GM18909 (cell line): Measurements from ENCODE around the gene MTFR1L.

Experiments used
- ATAC-seq: cut with Tn5 transposase; IDR thresholded peaks from one replicate; pipeline ENCODE4 v1.9.1; 2021; ENCODE audit warnings: mild to moderate bottlenecking; ENCODE audit not compliant: unreplicated experiment, poor library complexity

Gene MTFR1L

GRCh38 chr1:25787760-25788166 is 32.0 kb upstream of the MTFR1L start:
- ATAC-seq, result no peak

- no peak for ATAC-seq
Measured at GRCh38 chr1:25790472-25790871, 29.3 kb upstream of the MTFR1L start.

DNA sequence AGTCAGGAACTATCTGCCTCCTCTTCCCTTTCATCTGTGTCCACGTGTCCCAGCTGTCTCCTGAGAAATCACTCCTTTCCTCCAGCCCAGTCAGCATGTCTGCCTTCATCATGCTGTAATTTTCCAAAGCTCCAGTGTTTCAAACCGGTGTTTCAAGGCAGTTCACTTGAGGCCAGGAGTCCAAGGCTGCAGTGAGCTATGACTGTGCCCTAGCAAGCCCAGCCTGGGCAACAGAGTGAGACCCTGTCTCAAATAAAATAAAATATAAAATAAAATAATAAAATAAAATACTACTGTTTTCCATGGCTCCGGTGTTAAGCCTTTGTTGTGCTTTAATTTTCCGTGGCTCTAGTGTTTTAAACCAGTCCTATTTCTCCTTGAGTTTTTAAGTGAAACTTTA is 27.6 kb upstream of the MTFR1L start:
- no peak for ATAC-seq

- no peak for ATAC-seq
Measured at GRCh38 chr1:25793585-25794170, 26.1 kb upstream of the MTFR1L start.

GRCh38 chr1:25794325-25794724 is 25.4 kb upstream of the MTFR1L start:
- no peak for ATAC-seq

GRCh38 chr1:25795211-25795610 is 24.5 kb upstream of the MTFR1L start:
- ATAC-seq, result no peak

- ATAC-seq, result no peak
Measured at GRCh38 chr1:25795946-25796810, 23.6 kb upstream of the MTFR1L start.

- ATAC-seq, result no peak
Measured at GRCh38 chr1:25796811-25797458, 22.8 kb upstream of the MTFR1L start.

- no peak for ATAC-seq
Measured at GRCh38 chr1:25797939-25798338, 21.8 kb upstream of the MTFR1L start.

GRCh38 chr1:25798666-25799351 is 20.9 kb upstream of the MTFR1L start:
- ATAC-seq, result no peak

DNA sequence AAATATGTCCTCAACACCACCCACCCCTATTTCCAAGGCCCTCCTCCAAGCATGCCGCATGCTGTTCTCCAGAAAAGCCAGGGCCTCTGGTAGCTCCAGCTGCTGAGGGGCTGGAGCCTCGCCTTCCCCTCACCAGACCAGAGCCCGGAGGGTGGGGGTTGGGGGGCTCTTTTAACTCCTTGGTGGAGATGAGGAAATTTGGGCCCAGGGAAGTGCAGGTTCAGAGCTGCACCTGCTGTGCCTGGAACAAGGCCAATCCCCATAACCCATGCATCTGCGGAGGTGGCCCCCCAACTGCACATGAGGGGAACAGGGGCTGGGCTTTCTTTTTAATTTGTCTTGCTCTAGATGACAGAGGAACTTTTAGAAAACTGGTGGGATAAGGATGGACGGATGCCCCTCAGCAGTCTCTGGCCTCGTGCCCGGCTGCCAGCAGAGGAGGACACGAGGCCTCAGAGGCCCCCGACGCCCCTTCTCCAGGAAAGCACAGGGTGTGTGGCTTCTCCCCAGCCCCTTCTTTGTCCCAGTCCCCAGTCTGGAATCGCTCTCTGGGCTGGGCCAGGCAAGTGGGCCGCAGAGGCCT is 20.3 kb upstream of the MTFR1L start:
- no peak for ATAC-seq

DNA sequence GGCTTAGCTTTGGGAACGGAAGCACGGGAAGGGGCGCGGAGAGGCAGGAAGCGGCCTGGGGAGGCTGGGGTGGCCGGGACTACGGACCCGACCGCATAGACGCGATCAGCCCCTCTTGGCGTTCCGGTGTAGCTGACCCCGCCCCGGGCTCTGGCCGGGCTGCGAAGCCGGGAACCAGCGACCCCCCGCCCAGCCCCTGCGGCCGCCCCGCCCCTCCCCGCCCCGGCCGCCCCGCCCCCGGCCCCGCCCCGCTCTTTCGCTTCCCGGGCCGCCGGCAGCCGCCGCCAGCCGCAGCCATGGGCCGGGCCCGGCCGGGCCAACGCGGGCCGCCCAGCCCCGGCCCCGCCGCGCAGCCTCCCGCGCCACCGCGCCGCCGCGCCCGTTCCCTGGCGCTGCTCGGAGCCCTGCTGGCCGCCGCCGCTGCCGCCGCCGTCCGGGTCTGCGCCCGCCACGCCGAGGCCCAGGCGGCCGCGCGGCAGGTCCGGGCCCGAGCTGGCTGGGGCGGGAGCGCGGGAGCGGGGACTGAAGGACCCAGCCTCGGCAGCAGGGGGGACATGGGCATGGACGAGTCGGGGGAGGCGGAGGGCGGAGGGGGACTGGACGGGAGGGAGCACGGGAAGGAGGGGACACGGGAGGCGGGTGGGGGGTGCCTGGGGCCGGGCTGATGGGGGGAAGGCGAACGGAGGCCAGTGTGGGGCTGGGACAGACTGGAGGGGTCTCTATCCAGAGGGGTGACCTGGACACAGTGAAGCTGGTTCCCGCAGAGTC is 19.6 kb upstream of the MTFR1L start, which contains the start of gene SELENON:
Gene SELENON (plus strand): TSS at position 259 of the 768 bp plus-strand sequence. CDS start 38 bp downstream, at position 297.
- ATAC-seq, result no peak

DNA sequence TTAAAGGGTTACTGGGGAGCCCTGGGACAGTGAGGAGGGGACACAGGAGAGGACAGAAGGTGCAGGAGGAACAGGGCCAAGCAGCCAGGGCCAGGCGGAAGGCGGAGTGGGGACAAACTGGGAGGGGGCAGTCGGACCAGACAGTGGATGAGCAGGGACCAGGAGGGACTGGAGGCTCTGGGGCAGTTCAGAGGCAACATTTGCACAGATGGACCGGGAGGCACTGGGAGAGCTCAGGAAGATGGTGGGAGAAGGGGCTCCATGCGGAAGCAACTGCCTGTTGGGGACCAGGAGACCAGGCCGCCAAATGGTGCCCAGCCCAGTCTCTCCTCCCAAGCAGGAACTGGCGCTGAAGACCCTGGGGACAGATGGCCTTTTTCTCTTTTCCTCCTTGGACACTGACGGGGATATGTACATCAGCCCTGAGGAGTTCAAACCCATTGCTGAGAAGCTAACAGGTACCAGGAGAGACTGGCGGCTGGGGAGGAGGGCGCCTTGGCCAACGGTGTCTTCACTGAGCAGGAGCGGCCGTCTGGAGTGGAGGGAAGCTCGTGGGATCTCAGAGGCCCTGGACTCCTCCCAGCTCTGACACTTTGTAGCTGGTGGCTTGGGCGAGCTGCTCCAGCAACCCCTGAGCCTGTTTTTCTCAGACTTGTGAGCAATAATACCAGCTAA is 18.9 kb upstream of the MTFR1L start:
- no peak for ATAC-seq

DNA sequence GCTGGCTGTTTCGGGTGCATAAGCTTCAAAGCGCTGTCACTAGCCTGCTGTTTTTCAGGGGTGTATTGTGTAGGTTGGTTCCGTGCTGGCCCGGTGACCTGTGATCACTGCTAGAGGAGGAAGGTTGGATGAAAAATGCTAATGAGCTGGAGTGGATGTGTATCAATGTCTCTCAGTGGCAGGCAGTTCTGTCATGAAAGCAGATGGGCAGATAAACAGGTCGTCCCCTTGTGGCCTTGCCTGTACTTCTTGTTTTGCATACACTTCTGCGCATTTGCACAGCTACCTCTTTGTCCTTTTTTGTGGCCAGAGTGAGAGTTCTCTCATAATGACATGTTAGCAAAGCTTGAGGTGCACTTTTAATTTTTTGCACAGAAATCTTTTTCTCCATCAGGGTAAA is 16.8 kb upstream of the MTFR1L start:
- ATAC-seq, result no peak

GRCh38 chr1:25803368-25803767 is 16.4 kb upstream of the MTFR1L start:
- no peak for ATAC-seq

DNA sequence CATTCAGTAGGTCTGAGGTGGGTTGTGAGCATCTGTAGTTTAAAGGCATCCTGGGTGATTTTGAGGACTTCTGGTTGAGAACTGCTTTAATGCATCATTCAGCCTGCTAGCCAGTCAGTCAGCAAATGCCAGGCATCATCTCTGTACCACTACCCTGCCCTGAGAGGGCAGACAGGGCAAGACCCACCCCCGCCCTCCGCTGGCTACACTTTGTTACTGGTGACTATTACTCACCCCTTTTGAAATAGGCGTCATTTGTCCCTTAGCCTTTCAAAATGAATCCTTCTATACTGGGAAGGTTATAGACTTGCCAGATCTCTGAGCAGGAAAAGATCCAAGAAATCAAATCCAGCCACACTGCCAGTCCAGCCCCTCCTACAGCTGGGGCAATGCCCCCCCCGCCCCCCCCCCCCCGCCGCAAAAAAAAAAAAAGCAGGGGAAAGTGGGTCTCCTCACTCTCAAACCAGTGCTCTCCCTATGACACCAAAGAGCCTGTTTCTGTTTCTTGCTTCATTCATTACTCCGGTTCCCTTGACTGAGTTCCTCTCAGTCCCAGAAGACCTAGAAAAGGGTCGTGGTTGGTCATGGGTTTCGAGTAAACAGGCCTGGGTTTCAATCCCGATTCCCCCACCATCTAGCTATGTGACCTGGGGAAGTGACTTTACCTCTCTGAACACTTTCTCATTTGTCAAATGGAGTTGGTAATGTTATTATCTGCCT is 15.3 kb upstream of the MTFR1L start:
- no peak for ATAC-seq

DNA sequence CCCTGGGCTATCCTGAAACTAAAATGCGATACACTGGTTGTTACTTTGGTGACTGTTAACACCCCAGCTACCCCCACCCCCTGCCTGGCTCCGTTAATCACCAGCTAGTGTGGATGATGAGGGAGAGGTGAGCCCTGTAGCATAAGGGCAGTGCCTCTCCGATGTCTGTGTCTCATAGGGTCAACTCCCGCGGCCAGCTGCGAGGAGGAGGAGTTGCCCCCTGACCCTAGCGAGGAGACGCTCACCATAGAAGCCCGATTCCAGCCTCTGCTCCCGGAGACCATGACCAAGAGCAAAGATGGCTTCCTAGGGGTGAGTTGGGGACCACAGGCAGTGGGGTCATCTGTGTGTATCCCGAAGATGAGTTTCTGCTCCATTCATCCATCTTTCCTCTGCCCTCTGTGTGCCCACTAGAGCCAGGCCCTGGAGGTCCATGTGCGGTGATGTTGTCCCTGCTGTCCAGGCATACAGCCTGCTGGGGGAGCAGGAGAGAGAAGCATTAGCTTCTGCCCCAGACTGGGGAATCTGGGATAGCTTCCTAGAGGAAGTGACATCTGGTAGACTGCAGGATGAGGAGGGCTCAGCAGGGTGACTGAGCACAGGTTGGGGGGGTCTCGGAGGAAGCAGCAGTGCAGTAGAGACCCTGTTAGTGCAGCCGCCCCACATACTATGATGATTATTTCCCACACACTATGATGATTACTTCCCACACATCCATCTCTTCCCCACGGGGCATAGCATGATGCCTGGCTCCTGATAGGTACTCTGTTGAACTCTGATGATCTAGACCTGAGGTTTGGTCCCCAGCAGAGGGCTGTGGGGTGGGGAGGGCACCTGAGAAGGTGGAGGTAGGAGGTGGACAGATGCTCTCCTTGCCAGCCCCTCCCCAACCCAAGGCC is 14.5 kb upstream of the MTFR1L start:
- ATAC-seq, result no peak

- no peak for ATAC-seq
Measured at GRCh38 chr1:25805863-25806225, 13.9 kb upstream of the MTFR1L start.
